Right atrium auricular region (tissue), 2 donors: Measurements from ENCODE around the gene ZNF789. TPM values are rescaled to one million over a fixed set of nuclear protein-coding genes. Genes with fewer than 3 reads are reported as not detected.

Experiments
- DNase-seq: peaks from one replicate; pipeline ENCODE4 v3.0.0-alpha.2; 2019; ENCODE audit warnings: low spot score
- H3K27ac ChIP-seq, 2 donors: fragments of 200-600 bp; sonication (generic); 1 replicate in 1 of 2; 2 replicates in 1 of 2; pipeline ENCODE4 v1.5.1; 2016 to 2019
- H3K27me3 ChIP-seq, 2 donors: fragments of 200-600 bp; sonication (generic); one replicate each; pipeline versions ENCODE4 v1.5.1 to v1.6.0; 2017 to 2019
- H3K36me3 ChIP-seq: fragments of 200-600 bp; sonication (generic); one replicate; pipeline ENCODE4 v1.5.1; 2016
- H3K4me1 ChIP-seq, 2 donors: fragments of 200-600 bp; sonication (generic); one replicate each; pipeline versions ENCODE4 v1.5.1 to v1.6.0; 2017 to 2019
- H3K4me3 ChIP-seq, 2 donors: fragments of 200-600 bp; sonication (generic); 1 replicate in 1 of 2; 2 replicates in 1 of 2; pipeline ENCODE4 v1.5.1; 2017 to 2019; ENCODE audit warnings: mild to moderate bottlenecking in 1 of 2, moderate library complexity in 1 of 2
- H3K9me3 ChIP-seq, 2 donors: fragments of 200-600 bp; sonication (generic); one replicate each; pipeline ENCODE4 v1.5.1; 2019
- CTCF ChIP-seq, 2 donors: fragments of 200-600 bp; sonication (generic); IDR thresholded peaks; one replicate each; pipeline ENCODE4 v1.5.1; 2019; ENCODE audit warnings: antibody characterized with exemption in 2 of 2
- total RNA-seq, 2 donors: library from RNA; depleted of rRNA; stranded (reverse); fragments of >200 nt; gene quantifications; one replicate each; pipeline ENCODE4 v1.1.0, GENCODE V29; 2016

The ZNF789 gene
- total RNA-seq, 2 donors from 2014 or later, result 0.48 to 2.6 TPM

DNA sequence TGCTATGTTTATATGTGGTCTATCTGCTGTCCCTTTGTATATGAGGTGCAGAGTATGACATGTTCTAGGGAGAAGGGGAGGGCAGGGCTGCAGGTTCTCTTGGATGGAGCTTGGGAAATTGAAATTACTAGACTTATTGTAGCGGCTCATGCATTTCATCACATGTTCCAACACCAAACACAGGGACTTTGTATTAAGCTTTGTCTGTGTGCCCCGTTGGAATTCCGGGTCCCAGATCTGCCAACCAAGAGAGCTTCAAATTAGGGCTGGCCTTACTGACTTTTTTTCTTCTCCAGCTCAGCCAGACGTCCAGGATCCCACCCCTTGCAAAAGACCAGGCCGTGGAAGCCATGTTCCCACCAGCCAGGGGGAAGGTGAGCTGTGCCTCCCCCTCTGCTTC lies 3.4 kb downstream of the ZNF789 start:
- H3K27ac ChIP-seq, result no peak overlapping the region
- H3K27me3 ChIP-seq, result no peaks in the 10 kb centered on the region
- no peak overlapping the region for H3K4me3 ChIP-seq
- H3K9me3 ChIP-seq, result no peaks in the 10 kb centered on the region
- no peak for TF ChIP-seq CTCF (IDR thresholded peaks at IDR 0.05)
- DNase-seq, result no peak
- H3K36me3 ChIP-seq, result no peaks in the 10 kb centered on the region
- H3K4me1 ChIP-seq, result peaks cover 0 to 40% of the 10 kb centered on the region in 2 donors

- Histone ChIP-seq H3K4me1 (peaks cover 0 to 24% of the 10 kb centered on the region in 2 donors), H3K27ac (no peak overlapping the region), H3K36me3 (peaks cover under 1% of the 10 kb centered on the region), H3K27me3 (no peaks in the 10 kb centered on the region), H3K4me3 (no peak overlapping the region), H3K9me3 (no peaks in the 10 kb centered on the region)
- no peak for DNase-seq
- no peak for TF ChIP-seq CTCF (IDR thresholded peaks at IDR 0.05)
Observed at GRCh38 chr7:99478464-99479440, 6.1 kb downstream of the ZNF789 start.

- H3K4me3 ChIP-seq, result no peak overlapping the region
- no peak overlapping the region for H3K27ac ChIP-seq
- peaks cover 18% of the 10 kb centered on the region for H3K36me3 ChIP-seq
- no peak for TF ChIP-seq CTCF (IDR thresholded peaks at IDR 0.05)
- H3K27me3 ChIP-seq, result no peaks in the 10 kb centered on the region
- H3K9me3 ChIP-seq, result no peaks in the 10 kb centered on the region
- H3K4me1 ChIP-seq, result no peaks in the 10 kb centered on the region
- DNase-seq, result no peak
Observed at GRCh38 chr7:99485094-99485493, 12.4 kb downstream of the ZNF789 start.

DNA sequence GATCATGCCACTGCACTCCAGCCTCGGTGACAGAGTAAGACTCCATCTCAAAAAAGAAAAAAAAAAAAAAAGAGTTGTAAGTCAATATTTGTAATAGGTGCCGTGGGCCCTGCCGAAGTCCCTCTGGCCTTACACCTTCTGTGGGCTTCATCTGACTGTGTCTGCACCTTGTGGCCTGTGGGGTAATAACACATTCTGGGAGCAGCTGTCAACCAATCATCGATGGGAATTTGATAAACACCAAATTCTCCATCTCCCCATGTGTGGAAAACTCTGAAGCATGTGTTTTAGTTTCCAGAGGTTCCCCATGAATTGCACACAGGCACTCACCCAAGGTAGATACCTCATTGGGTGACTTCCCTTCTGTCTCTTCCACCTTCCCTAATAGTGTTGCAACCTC lies 16.5 kb downstream of the ZNF789 start:
- Histone ChIP-seq H3K27me3 (no peaks in the 10 kb centered on the region), H3K36me3 (peaks cover 36% of the 10 kb centered on the region)
- TF ChIP-seq CTCF (IDR thresholded peaks at IDR 0.05), result no peak

GRCh38 chr7:99490878-99491277 lies 18.2 kb downstream of the ZNF789 start:
- H3K4me1 ChIP-seq, result no peaks in the 10 kb centered on the region
- no peaks in the 10 kb centered on the region for H3K27me3 ChIP-seq
- TF ChIP-seq CTCF (IDR thresholded peaks at IDR 0.05), result no peak
- DNase-seq, result no peak
- H3K9me3 ChIP-seq, result peaks cover 4 to 24% of the 10 kb centered on the region in 2 donors
- H3K36me3 ChIP-seq, result peaks cover 34% of the 10 kb centered on the region
- no peak overlapping the region for H3K4me3 ChIP-seq
- no peak overlapping the region for H3K27ac ChIP-seq

More for the DNA sequence above, 16.5 kb downstream of the ZNF789 start:
- Histone ChIP-seq H3K4me1 (no peaks in the 10 kb centered on the region), H3K27ac (no peak overlapping the region), H3K9me3 (peaks cover 2 to 16% of the 10 kb centered on the region in 2 donors), H3K4me3 (no peak overlapping the region)
- no peak for DNase-seq
